ENCODE results near the gene CX3CL1. TPM values are rescaled to one million over a fixed set of nuclear protein-coding genes. Genes with fewer than 3 reads are reported as not detected.

The CX3CL1 gene
- total RNA-seq, 1 experiment from 2014 or later: 1.7 TPM

- Histone ChIP-seq H3K23ac (ENCODE audit: insufficient read length, low read depth, low read length) (no peak within 1 kb of the TSS), H4K20me1 (ENCODE audit: control insufficient read depth, insufficient read depth, insufficient read length) (no peaks in the 10 kb centered on the region), H3K27ac (ENCODE audit: insufficient read length, low read depth, low read length) (no peak within 1 kb of the TSS), H2AK5ac (ENCODE audit: insufficient read length, low read length) (no peak within 1 kb of the TSS), H3K4me2 (ENCODE audit: insufficient read depth, insufficient read length, low read length) (no peak within 1 kb of the TSS), H4K8ac (replicated peaks; ENCODE audit: insufficient read length, low read depth, low read length) (no peak within 1 kb of the TSS), H3K27me3 (ENCODE audit: insufficient read depth, low read length) (no peaks in the 10 kb centered on the region), H2BK15ac (ENCODE audit: low read depth, low read length) (no peak within 1 kb of the TSS), H2BK20ac (ENCODE audit: low read depth, low read length, poor library complexity, severe bottlenecking) (no peak within 1 kb of the TSS), H3K79me1 (ENCODE audit: insufficient read depth, low read depth, low read length, poor library complexity, severe bottlenecking) (no peaks in the 10 kb centered on the region), H2BK5ac (ENCODE audit: insufficient read length, low read length) (no peak within 1 kb of the TSS), H3K79me2 (ENCODE audit: insufficient read depth, low read length) (no peaks in the 10 kb centered on the region), H3K14ac (ENCODE audit: insufficient read depth, low read length) (no peak within 1 kb of the TSS), H3K23me2 (ENCODE audit: insufficient read length, low read depth, low read length, poor library complexity, severe bottlenecking) (no peaks in the 10 kb centered on the region), H4K91ac (ENCODE audit: insufficient read length, low read depth, low read length) (no peak within 1 kb of the TSS), H2BK120ac (ENCODE audit: low read depth, low read length, poor library complexity, severe bottlenecking) (no peak within 1 kb of the TSS), H3K18ac (ENCODE audit: insufficient read length, low read depth, low read length) (no peak within 1 kb of the TSS), H2AFZ (ENCODE audit: low read length) (no peak within 1 kb of the TSS), H3K9me3 (ENCODE audit: control insufficient read depth, low read depth, low read length) (no peaks in the 10 kb centered on the region), H4K5ac (ENCODE audit: insufficient read length, low read depth, low read length) (no peak within 1 kb of the TSS), H2BK12ac (ENCODE audit: insufficient read length, low read depth, low read length) (no peak within 1 kb of the TSS), H3T11ph (ENCODE audit: low read length) (no peak within 1 kb of the TSS), H3K56ac (ENCODE audit: insufficient read length, low read depth, low read length) (no peak within 1 kb of the TSS), H3K9ac (ENCODE audit: extremely low read depth, insufficient read length, low read length) (no peak within 1 kb of the TSS), H3K4ac (ENCODE audit: low read depth, low read length) (no peak within 1 kb of the TSS), H3K4me1 (ENCODE audit: insufficient read depth, low read length) (no peaks in the 10 kb centered on the region)
- WGBS (ENCODE audit: extremely low coverage, insufficient read length, low lambda C conversion rate): no CpG with 5 or more reads among the region's 17 CpGs
- no peak for DNase-seq
- Mint-ChIP-seq H3K27me3 (ENCODE audit: low read depth) (peaks cover 6% of the 10 kb centered on the region), H3K27ac (0 out of 7 replicates have a peak within 1 kb of the TSS, but pooled peaks of 2 of the 3 experiments have one; percentile 10 to 13), H3K4me3 (no peak within 1 kb of the TSS; a peak in 1 of 5 replicates), H3K36me3 (ENCODE audit: insufficient read depth in 1 of 3, low read depth in 3 of 3) (no peaks in the 10 kb centered on the region), H3K4me1 (no peaks in the 10 kb centered on the region), H3K9me3 (no peaks in the 10 kb centered on the region; a peak in 1 of 5 replicates)
- TF ChIP-seq CTCF (conservative IDR thresholded peaks at IDR 0.05): no peak
These were observed 31.9 kb downstream of the CX3CL1 start, which contains the start of gene CCL17 for GRCh38 chr16:57403965-57404817. CCL17 (plus strand) TSS chr16:57404767; CDS start chr16:57413933, 9,166 bp downstream.

Measured in H9 (cell line).